K562 (cell line): ENCODE measurements around the gene DMAC2. TPM values are rescaled to one million over a fixed set of nuclear protein-coding genes. Genes with fewer than 3 reads are reported as not detected.

ENCODE experiments used
- ATAC-seq: fragments of 200-7000 bp; cut with Tn5 transposase; 3 replicates; pipeline ENCODE4 v1.9.1; 2020; ENCODE audit warnings: moderate library complexity
- BruUV-seq: library from RNA; stranded (reverse); fragments of 400-500 nt; replicated peaks from 2 replicates; lab custom pipeline; 2021; lab: Mats Ljungman, UMichigan
- CTCF ChIA-PET: fragments of 300-600 bp; formaldehyde crosslinking; extraction: SDS; loops from one replicate; lab custom pipeline; 2021; ENCODE audit warnings: low intra/inter-chr PET ratio; lab: Yijun Ruan, JAX
- POLR2A ChIA-PET: fragments of 300-600, 350-650 bp; sonication (Branson Sonifier 250); formaldehyde crosslinking; extraction: SDS; loops from one replicate; lab custom pipeline; 2021; ENCODE audit warnings: antibody characterized with exemption, inconsistent platforms; lab: Yijun Ruan, JAX
- DNase-seq, 4 experiments: peaks; one replicate each; pipeline versions ENCODE4 v3.0.0 to v3.0.0-alpha.2; 2011 to 2018; ENCODE audit warnings: low spot score in 3 of 4, mixed read lengths in 3 of 4; ENCODE audit errors: extremely low read depth in 1 of 4
- FAIRE-seq: peaks from 2 replicates; lab custom pipeline; 2011; peaks lifted over from hg19 to GRCh38; lab: Jason Lieb, UNC
- H2AFZ ChIP-seq: 2 replicates; pipeline ENCODE4 v1.6.0; 2011; ENCODE audit warnings: low read depth, low read length, control low read depth, inconsistent platforms
- H3K27ac ChIP-seq: fragments of 200-600 bp; 3 replicates; pipeline ENCODE4 v1.8.0; 2011; ENCODE audit warnings: low read depth, mild to moderate bottlenecking, control low read depth, inconsistent platforms, low read length, moderate library complexity, mixed read lengths; ENCODE audit errors: extremely low read depth
- H3K27me3 ChIP-seq, 2 experiments: fragments of 300-600 bp in 1 of 2; 2 replicates in 1 of 2; 3 replicates in 1 of 2; pipeline versions ENCODE4 v1.6.0 to v1.8.0; 2011; ENCODE audit warnings: inconsistent platforms in 2 of 2, low read length in 2 of 2, mild to moderate bottlenecking in 1 of 2, mixed read lengths in 1 of 2, moderate library complexity in 1 of 2; ENCODE audit not compliant: control insufficient read depth in 2 of 2, insufficient read depth in 2 of 2
- H3K36me3 ChIP-seq: fragments of 300-600 bp; 3 replicates; pipeline ENCODE4 v1.8.0; 2011; ENCODE audit warnings: mild to moderate bottlenecking, low read length, inconsistent platforms; ENCODE audit not compliant: control insufficient read depth, insufficient read depth
- H3K4me1 ChIP-seq, 2 experiments: fragments of 200-600 bp in 1 of 2; replicated peaks in 1 of 2; 2 replicates in 1 of 2; 3 replicates in 1 of 2; pipeline versions ENCODE4 v1.5.1 to v1.8.0; 2011; ENCODE audit warnings: inconsistent platforms in 2 of 2, low read length in 2 of 2, mild to moderate bottlenecking in 1 of 2, mixed read lengths in 1 of 2, moderate library complexity in 1 of 2; ENCODE audit not compliant: control insufficient read depth in 2 of 2, insufficient read depth in 2 of 2
- H3K4me2 ChIP-seq: 2 replicates; pipeline ENCODE4 v1.6.1; 2011; ENCODE audit warnings: low read length, control low read depth, inconsistent platforms, mixed read lengths; ENCODE audit not compliant: insufficient read depth
- H3K4me3 ChIP-seq: fragments of 200-600 bp; sonication (generic), shearing (Covaris generic); 2 replicates; pipeline ENCODE4 v1.5.1; 2016; ENCODE audit warnings: control low read depth, inconsistent platforms
- H3K79me2 ChIP-seq: fragments of 200-600 bp; 3 replicates; pipeline ENCODE4 v1.8.0; 2011; ENCODE audit warnings: low read length, inconsistent platforms; ENCODE audit not compliant: control insufficient read depth, insufficient read depth
- H3K9ac ChIP-seq, 2 experiments: 2 replicates each; pipeline versions ENCODE4 v1.6.0 to v1.6.1; 2011; ENCODE audit warnings: low read depth in 2 of 2, low read length in 2 of 2, control low read depth in 1 of 2, inconsistent platforms in 1 of 2, mild to moderate bottlenecking in 1 of 2, mixed read lengths in 1 of 2; ENCODE audit not compliant: insufficient read depth in 1 of 2
- H3K9me1 ChIP-seq: one replicate; pipeline ENCODE4 v1.6.0; 2011; ENCODE audit warnings: inconsistent platforms, mild to moderate bottlenecking, low read length, moderate library complexity; ENCODE audit not compliant: control insufficient read depth, insufficient read depth
- H3K9me3 ChIP-seq: replicated peaks from 2 replicates; pipeline ENCODE4 v1.5.1; 2011; ENCODE audit warnings: low read depth, low read length, inconsistent platforms; ENCODE audit not compliant: control insufficient read depth, insufficient read depth
- H4K20me1 ChIP-seq: replicated peaks from 2 replicates; pipeline ENCODE4 v1.6.1; 2011; ENCODE audit warnings: low read length, inconsistent platforms, mixed read lengths; ENCODE audit not compliant: control insufficient read depth, insufficient read depth
- GATAD2A ChIP-seq: fragments of 450-650 bp; IDR thresholded peaks from 2 replicates; pipeline ENCODE4 v1.6.1; 2017
- PCBP2 ChIP-seq: fragments of 200-400 bp; formaldehyde crosslinking; IDR thresholded peaks from 2 replicates; pipeline ENCODE4 v1.6.1; 2018; ENCODE audit warnings: low read length, low read depth, mild to moderate bottlenecking, moderate library complexity; ENCODE audit not compliant: poor library complexity, severe bottlenecking
- RAD21 ChIP-seq, 2 experiments: fragments of 250-450 bp in 1 of 2; fragments of 450-650 bp in 1 of 2; sonication (Bioruptor Pico) in 1 of 2; formaldehyde crosslinking in 1 of 2; IDR thresholded peaks in 1 of 2; conservative IDR thresholded peaks in 1 of 2; 2 replicates each; pipeline versions ENCODE4 v1.4.0 to v1.8.0; 2020 to 2022; ENCODE audit warnings: mild to moderate bottlenecking in 2 of 2, moderate library complexity in 1 of 2
- RAD51 ChIP-seq: fragments of 450-650 bp; IDR thresholded peaks from 2 replicates; pipeline ENCODE4 v1.7.1; 2016; ENCODE audit warnings: low read depth, mild to moderate bottlenecking, borderline replicate concordance
- RCOR1 ChIP-seq, 2 experiments: IDR thresholded peaks; 2 replicates each; pipeline ENCODE4 v1.6.1; 2012; ENCODE audit warnings: low read depth in 2 of 2, low read length in 2 of 2, borderline replicate concordance in 1 of 2, improper control_type of control experiment in 1 of 2
- ZNF184 ChIP-seq: sonication (generic); formaldehyde crosslinking; IDR thresholded peaks from 2 replicates; pipeline ENCODE4 v1.5.0; 2020; ENCODE audit warnings: missing genetic modification reagents
- ZNF23 ChIP-seq: fragments of 250-450 bp; sonication (Bioruptor Pico); IDR thresholded peaks from 2 replicates; pipeline ENCODE4 v1.4.0; 2020; ENCODE audit warnings: mild to moderate bottlenecking
- ZNF311 ChIP-seq: fragments of 250-450 bp; sonication (Bioruptor Pico); IDR thresholded peaks from 2 replicates; pipeline ENCODE4 v1.4.0; 2020; ENCODE audit warnings: mild to moderate bottlenecking, moderate library complexity
- ZNF589 ChIP-seq: fragments of 200-800 bp; sonication (Bioruptor generic); IDR thresholded peaks from 2 replicates; pipeline ENCODE4 v1.6.1; 2016; ENCODE audit warnings: low read depth, missing genetic modification characterization, missing compliant biosample characterization
- ZNF830 ChIP-seq: fragments of 250-450 bp; sonication (Bioruptor Pico); IDR thresholded peaks from 2 replicates; pipeline ENCODE4 v1.5.0; 2021; ENCODE audit warnings: mild to moderate bottlenecking
- WGBS: fragments of 100-300 bp; shearing (Covaris generic); methylation state at CpG from one replicate; pipeline ENCODE4 v1.1.6; 2016; ENCODE audit warnings: low coverage, mixed read lengths; ENCODE audit not compliant: insufficient coverage; ENCODE audit errors: missing lambda C conversion rate; 5-methylcytosine and 5-hydroxymethylcytosine counted together
- in situ Hi-C: fragments of 300-500 bp; cut with MboI; formaldehyde crosslinking; loops from 4 replicates; pipeline ENCODE4 v1.15.0; 2018; ENCODE audit warnings: inconsistent platforms, mixed read lengths
- intact Hi-C: fragments of 100-400 bp; cut with micrococcal nuclease; formaldehyde crosslinking; loops from 2 replicates; pipeline ENCODE4 v1.14.2; 2022
- polyA plus RNA-seq, 8 experiments: library from polyadenylated mRNA; depleted of rRNA in 4 of 8; stranded (reverse) in 5 of 8; unstranded in 3 of 8; fragments of >200 nt; fragmentation: Nextera tagmentation in 2 of 8; fragmentation: Illumina TruSeq in 1 of 8; extraction: Ambion mirVana in 2 of 8; extraction: Trizol in 1 of 8; gene quantifications; 2 replicates each; pipeline versions ENCODE4 v1.2.1 to v1.2.3, GENCODE V29; 2011 to 2014; ENCODE audit warnings: inconsistent platforms in 1 of 8, missing spikeins in 1 of 8
- total RNA-seq, 7 experiments: library from RNA; depleted of rRNA in 6 of 7; stranded (reverse); fragments of >200 nt in 6 of 7; fragmentation: Illumina TruSeq in 2 of 7; extraction: Trizol in 2 of 7; gene quantifications; 2 replicates each; pipeline versions ENCODE4 v1.2.1 to v1.2.3, GENCODE V29; 2011 to 2021; ENCODE audit warnings: low replicate concordance in 1 of 7
- TF ChIP-seq, protein P1 (sequence below): fragments of 450-650 bp; IDR thresholded peaks from 2 replicates; pipeline ENCODE4 v1.6.1; 2016; ENCODE audit warnings: low read depth

The DMAC2 gene
- total and polyA plus RNA-seq, 9 of the 15 experiments (the other 6 are each of a cell fraction or from before 2014, with no cell fraction given): 12.9 to 61.2 (median 43.1) TPM

DNA sequence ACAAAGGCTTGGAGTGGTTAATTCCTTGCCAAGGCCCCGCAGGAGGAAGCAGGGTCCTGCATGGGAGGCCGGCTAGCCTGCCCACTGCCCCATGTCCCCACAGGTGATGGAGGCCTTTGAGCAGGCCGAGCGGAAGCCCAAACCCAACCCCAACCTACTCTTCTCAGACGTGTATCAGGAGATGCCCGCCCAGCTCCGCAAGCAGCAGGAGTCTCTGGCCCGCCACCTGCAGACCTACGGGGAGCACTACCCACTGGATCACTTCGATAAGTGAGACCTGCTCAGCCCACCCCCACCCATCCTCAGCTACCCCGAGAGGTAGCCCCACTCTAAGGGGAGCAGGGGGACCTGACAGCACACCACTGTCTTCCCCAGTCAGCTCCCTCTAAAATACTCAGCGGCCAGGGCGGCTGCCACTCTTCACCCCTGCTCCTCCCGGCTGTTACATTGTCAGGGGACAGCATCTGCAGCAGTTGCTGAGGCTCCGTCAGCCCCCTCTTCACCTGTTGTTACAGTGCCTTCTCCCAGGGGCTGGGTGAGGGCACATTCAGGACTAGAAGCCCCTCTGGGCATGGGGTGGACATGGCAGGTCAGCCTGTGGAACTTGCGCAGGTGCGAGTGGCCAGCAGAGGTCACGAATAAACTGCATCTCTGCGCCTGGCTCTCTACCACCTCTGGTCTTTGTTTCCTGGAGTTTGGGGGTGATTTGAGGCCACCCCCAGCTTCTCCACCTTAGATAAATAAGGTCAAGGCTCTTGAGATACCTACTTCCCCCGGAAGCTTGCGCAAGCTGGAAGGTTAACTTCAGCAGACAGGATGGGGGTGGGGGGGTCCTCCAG lies 15.2 kb downstream of the DMAC2 start (continued):
- TF ChIP-seq RAD21 (CRISPR knock-in tag; conservative IDR thresholded peaks at IDR 0.05 in 1 of 2, IDR thresholded peaks at IDR 0.05 in 1 of 2) (no peak), RCOR1 (IDR thresholded peaks at IDR 0.05; ENCODE audit: borderline replicate concordance in 1 of 2, low read depth in 2 of 2, low read length in 2 of 2) (no peak), ZNF23 (CRISPR knock-in tag) (no peak)

DNA sequence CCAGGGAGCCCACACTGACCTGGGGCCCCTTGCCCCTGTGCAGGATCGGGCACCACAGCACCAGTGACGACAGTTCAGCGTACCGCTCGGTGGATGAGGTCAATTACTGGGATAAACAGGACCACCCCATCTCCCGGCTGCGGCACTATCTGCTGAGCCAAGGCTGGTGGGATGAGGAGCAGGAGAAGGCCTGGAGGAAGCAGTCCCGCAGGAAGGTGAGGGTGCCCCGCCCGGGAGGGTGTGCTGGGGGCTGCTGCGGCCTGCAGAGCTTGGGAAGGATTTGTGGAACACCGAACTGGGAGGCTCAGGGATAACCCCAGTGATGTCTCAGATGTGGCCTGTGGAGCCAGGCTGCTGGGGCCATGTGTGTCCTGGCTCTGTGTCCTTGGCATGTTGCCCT lies 16.8 kb downstream of the DMAC2 start:
- ChIA-PET POLR2A (interaction anchor here (0.7 kb wide), 1 partner anchor 13 kb away, joined by 3 read pairs; no protein-coding TSS in a partner anchor), CTCF (no interaction called here)
- in situ Hi-C loops: no loop called here
- no peaks in the 10 kb centered on the region for H3K9me3 ChIP-seq
- no peak overlapping the region for H3K4me2 ChIP-seq
- H3K27ac ChIP-seq: no peak overlapping the region
- no peaks in the 10 kb centered on the region for H3K9me1 ChIP-seq
- peaks cover 14 to 38% of the 10 kb centered on the region in 2 experiments for H3K4me1 ChIP-seq
- intact Hi-C loops: no loop called here
- H3K36me3 ChIP-seq: peaks cover 47% of the 10 kb centered on the region; the same call in 2 of the 3 replicates
- no peaks in the 10 kb centered on the region for H4K20me1 ChIP-seq
- no peak overlapping the region for H3K9ac ChIP-seq
- no peaks in the 10 kb centered on the region for H3K27me3 ChIP-seq
- no peak overlapping the region for H2AFZ ChIP-seq
- H3K4me3 ChIP-seq: no peak overlapping the region
- no TSS peak for BruUV-seq
- 93% methylated on average over 10 of the region's 12 CpGs for WGBS
- FAIRE-seq: no peak
- ATAC-seq: no peak
- H3K79me2 ChIP-seq: peaks cover 5% of the 10 kb centered on the region; the same call in 2 of the 3 replicates
- DNase-seq: no peak
- TF ChIP-seq ZNF311 (CRISPR knock-in tag): no peak
- no peak for TF ChIP-seq ZNF184 (CRISPR knock-in tag)
- no peak for TF ChIP-seq RAD51
- TF ChIP-seq, protein P1, sequence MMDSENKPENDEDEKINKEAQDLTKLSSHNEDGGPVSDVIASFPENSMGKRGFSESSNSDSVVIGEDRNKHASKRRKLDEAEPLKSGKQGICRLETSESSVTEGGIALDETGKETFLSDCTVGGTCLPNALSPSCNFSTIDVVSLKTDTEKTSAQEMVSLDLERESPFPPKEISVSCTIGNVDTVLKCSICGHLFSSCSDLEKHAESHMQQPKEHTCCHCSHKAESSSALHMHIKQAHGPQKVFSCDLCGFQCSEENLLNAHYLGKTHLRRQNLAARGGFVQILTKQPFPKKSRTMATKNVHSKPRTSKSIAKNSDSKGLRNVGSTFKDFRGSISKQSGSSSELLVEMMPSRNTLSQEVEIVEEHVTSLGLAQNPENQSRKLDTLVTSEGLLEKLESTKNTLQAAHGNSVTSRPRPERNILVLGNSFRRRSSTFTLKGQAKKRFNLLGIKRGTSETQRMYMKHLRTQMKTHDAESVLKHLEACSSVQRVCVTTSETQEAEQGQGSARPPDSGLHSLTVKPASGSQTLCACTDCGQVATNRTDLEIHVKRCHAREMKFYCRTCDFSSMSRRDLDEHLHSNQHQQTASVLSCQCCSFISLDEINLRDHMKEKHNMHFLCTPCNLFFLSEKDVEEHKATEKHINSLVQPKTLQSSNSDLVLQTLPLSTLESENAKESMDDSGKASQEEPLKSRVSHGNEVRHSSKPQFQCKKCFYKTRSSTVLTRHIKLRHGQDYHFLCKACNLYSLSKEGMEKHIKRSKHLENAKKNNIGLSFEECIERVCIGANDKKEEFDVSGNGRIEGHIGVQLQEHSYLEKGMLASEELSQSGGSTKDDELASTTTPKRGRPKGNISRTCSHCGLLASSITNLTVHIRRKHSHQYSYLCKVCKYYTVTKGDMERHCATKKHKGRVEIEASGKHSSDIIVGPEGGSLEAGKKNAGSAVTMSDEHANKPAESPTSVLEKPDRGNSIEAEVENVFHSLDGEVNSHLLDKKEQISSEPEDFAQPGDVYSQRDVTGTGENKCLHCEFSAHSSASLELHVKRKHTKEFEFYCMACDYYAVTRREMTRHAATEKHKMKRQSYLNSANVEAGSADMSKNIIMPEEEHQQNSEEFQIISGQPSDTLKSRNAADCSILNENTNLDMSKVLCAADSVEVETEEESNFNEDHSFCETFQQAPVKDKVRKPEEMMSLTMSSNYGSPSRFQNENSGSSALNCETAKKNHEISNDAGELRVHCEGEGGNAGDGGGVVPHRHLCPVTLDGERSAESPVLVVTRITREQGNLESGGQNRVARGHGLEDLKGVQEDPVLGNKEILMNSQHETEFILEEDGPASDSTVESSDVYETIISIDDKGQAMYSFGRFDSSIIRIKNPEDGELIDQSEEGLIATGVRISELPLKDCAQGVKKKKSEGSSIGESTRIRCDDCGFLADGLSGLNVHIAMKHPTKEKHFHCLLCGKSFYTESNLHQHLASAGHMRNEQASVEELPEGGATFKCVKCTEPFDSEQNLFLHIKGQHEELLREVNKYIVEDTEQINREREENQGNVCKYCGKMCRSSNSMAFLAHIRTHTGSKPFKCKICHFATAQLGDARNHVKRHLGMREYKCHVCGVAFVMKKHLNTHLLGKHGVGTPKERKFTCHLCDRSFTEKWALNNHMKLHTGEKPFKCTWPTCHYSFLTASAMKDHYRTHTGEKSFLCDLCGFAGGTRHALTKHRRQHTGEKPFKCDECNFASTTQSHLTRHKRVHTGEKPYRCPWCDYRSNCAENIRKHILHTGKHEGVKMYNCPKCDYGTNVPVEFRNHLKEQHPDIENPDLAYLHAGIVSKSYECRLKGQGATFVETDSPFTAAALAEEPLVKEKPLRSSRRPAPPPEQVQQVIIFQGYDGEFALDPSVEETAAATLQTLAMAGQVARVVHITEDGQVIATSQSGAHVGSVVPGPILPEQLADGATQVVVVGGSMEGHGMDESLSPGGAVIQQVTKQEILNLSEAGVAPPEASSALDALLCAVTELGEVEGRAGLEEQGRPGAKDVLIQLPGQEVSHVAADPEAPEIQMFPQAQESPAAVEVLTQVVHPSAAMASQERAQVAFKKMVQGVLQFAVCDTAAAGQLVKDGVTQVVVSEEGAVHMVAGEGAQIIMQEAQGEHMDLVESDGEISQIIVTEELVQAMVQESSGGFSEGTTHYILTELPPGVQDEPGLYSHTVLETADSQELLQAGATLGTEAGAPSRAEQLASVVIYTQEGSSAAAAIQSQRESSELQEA: no peak
- no peak for TF ChIP-seq GATAD2A
- TF ChIP-seq ZNF830 (CRISPR knock-in tag): no peak
- TF ChIP-seq ZNF589 (CRISPR knock-in tag): no peak
- TF ChIP-seq PCBP2: no peak
